HG03060 (cell line): ENCODE results near the gene AGT.
"Not testable (repeated sequence)": the region's sequence is repeated elsewhere in the genome, so short reads cannot be mapped to it uniquely, and the experiment has no call there.

Source experiments
- ATAC-seq: cut with Tn5 transposase; IDR thresholded peaks from one replicate; pipeline ENCODE4 v1.9.1; 2021; ENCODE audit warnings: low read depth, moderate number of reproducible peaks; ENCODE audit not compliant: unreplicated experiment

The AGT gene

GRCh38 chr1:230694464-230694863, 19.5 kb downstream of the AGT start:
- no peak for ATAC-seq

GRCh38 chr1:230693777-230694176, 20.1 kb downstream of the AGT start:
- no peak for ATAC-seq

GRCh38 chr1:230693221-230693620, 20.7 kb downstream of the AGT start:
- no peak for ATAC-seq

- ATAC-seq: no peak
Measured at GRCh38 chr1:230691615-230692014, 22.3 kb downstream of the AGT start.

- ATAC-seq: no peak
Measured at GRCh38 chr1:230690101-230690500, 23.8 kb downstream of the AGT start.

GRCh38 chr1:230686747-230687146, 27.2 kb downstream of the AGT start:
- ATAC-seq: no peak

GRCh38 chr1:230684998-230685397, 28.9 kb downstream of the AGT start:
- no peak for ATAC-seq

GRCh38 chr1:230684146-230684545, 29.8 kb downstream of the AGT start:
- no peak for ATAC-seq

- no peak for ATAC-seq
Measured at GRCh38 chr1:230682882-230683610, 30.9 kb downstream of the AGT start.

GRCh38 chr1:230682274-230682673, 31.6 kb downstream of the AGT start:
- no peak for ATAC-seq

- no peak for ATAC-seq
Measured at GRCh38 chr1:230681599-230681998, 32.3 kb downstream of the AGT start.

- no peak for ATAC-seq
Measured at GRCh38 chr1:230680300-230681025, 33.5 kb downstream of the AGT start.

- no peak for ATAC-seq
Measured at GRCh38 chr1:230679825-230680224, 34.1 kb downstream of the AGT start.

GRCh38 chr1:230679192-230679591, 34.7 kb downstream of the AGT start:
- no peak for ATAC-seq

GRCh38 chr1:230677200-230677599, 36.7 kb downstream of the AGT start:
- no peak for ATAC-seq

GRCh38 chr1:230674581-230674980, 39.3 kb downstream of the AGT start:
- ATAC-seq: no peak

GRCh38 chr1:230669543-230669942, 44.4 kb downstream of the AGT start:
- ATAC-seq: no peak

- no peak for ATAC-seq
Measured at GRCh38 chr1:230668227-230668626, 45.7 kb downstream of the AGT start.

GRCh38 chr1:230661976-230662375, 51.9 kb downstream of the AGT start:
- no peak for ATAC-seq

- ATAC-seq: no peak
Measured at GRCh38 chr1:230658691-230659090, 55.2 kb downstream of the AGT start.

- ATAC-seq: not testable (repeated sequence)
Measured at GRCh38 chr1:230658103-230658502, 55.8 kb downstream of the AGT start.

GRCh38 chr1:230656719-230657118, 57.2 kb downstream of the AGT start:
- not testable (repeated sequence) for ATAC-seq
